Smooth muscle cell (in vitro differentiated cells): Measurements from ENCODE around the gene LEKR1. TPM values are rescaled to one million over a fixed set of nuclear protein-coding genes. Genes with fewer than 3 reads are reported as not detected.

Experiments used
- DNase-seq: peaks from one replicate; lab custom pipeline; 2025; ENCODE audit not compliant: unreplicated experiment; lab: John Stamatoyannopoulos, UW
- H2AFZ ChIP-seq: fragments of 200-600 bp; sonication (generic); 2 replicates; pipeline ENCODE4 v1.6.0; 2016; ENCODE audit warnings: antibody characterized with exemption, low read depth, mild to moderate bottlenecking
- H3F3A ChIP-seq: fragments of 200-600 bp; sonication (generic); 2 replicates; pipeline ENCODE4 v1.6.0; 2017; ENCODE audit warnings: antibody characterized with exemption, low read depth
- H3K27ac ChIP-seq: fragments of 200-600 bp; sonication (generic); 2 replicates; pipeline ENCODE4 v1.5.1; 2016; ENCODE audit warnings: low read depth, mild to moderate bottlenecking
- H3K27me3 ChIP-seq: fragments of 200-600 bp; sonication (generic); 2 replicates; pipeline ENCODE4 v1.6.1; 2016; ENCODE audit warnings: low read depth, mild to moderate bottlenecking
- H3K36me3 ChIP-seq: fragments of 200-600 bp; sonication (generic); 2 replicates; pipeline ENCODE4 v1.5.1; 2016; ENCODE audit warnings: low read depth
- H3K4me1 ChIP-seq: fragments of 200-600 bp; sonication (generic); 2 replicates; pipeline ENCODE4 v1.5.1; 2016; ENCODE audit warnings: low read depth
- H3K4me2 ChIP-seq: fragments of 200-600 bp; sonication (generic); 2 replicates; pipeline ENCODE4 v1.6.0; 2016; ENCODE audit warnings: mild to moderate bottlenecking
- H3K4me3 ChIP-seq: fragments of 200-600 bp; sonication (generic); 2 replicates; pipeline ENCODE4 v1.5.1; 2016; ENCODE audit warnings: mild to moderate bottlenecking
- H3K79me2 ChIP-seq: fragments of 200-600 bp; sonication (generic); 2 replicates; pipeline ENCODE4 v1.6.0; 2016; ENCODE audit warnings: low read depth, mild to moderate bottlenecking
- H3K9ac ChIP-seq: fragments of 200-600 bp; sonication (generic); 2 replicates; pipeline ENCODE4 v1.6.0; 2016; ENCODE audit warnings: low read depth
- H3K9me3 ChIP-seq: fragments of 200-600 bp; sonication (generic); replicated peaks from 2 replicates; pipeline ENCODE4 v1.5.1; 2016; ENCODE audit warnings: low read depth
- H4K20me1 ChIP-seq: fragments of 200-600 bp; sonication (generic); 2 replicates; pipeline ENCODE4 v1.6.0; 2016; ENCODE audit warnings: low read depth
- WGBS: methylation state at CpG from one replicate; pipeline ENCODE4 v1.1.7; 2016; ENCODE audit warnings: low lambda C conversion rate; 5-methylcytosine and 5-hydroxymethylcytosine counted together
- polyA plus RNA-seq: library from polyadenylated mRNA; unstranded; fragments of >200 nt; fragmentation: Nextera tagmentation; extraction: Ambion mirVana; gene quantifications from 2 replicates; pipeline ENCODE4 v1.2.1, GENCODE V29; 2016
- total RNA-seq: library from RNA; depleted of rRNA; stranded (reverse); fragments of >200 nt; gene quantifications from 2 replicates; pipeline ENCODE4 v1.2.3, GENCODE V29; 2014
- TF ChIP-seq, protein P1 (sequence below): fragments of 200-600 bp; sonication (generic); IDR thresholded peaks from 2 replicates; pipeline ENCODE4 v1.5.1; 2017; ENCODE audit warnings: borderline replicate concordance, mild to moderate bottlenecking, antibody characterized with exemption; ENCODE audit not compliant: insufficient read depth, poor library complexity, severe bottlenecking

Gene LEKR1
- total and polyA plus RNA-seq, 2 experiments from 2014 or later = 1.3 to 2.3 TPM

DNA sequence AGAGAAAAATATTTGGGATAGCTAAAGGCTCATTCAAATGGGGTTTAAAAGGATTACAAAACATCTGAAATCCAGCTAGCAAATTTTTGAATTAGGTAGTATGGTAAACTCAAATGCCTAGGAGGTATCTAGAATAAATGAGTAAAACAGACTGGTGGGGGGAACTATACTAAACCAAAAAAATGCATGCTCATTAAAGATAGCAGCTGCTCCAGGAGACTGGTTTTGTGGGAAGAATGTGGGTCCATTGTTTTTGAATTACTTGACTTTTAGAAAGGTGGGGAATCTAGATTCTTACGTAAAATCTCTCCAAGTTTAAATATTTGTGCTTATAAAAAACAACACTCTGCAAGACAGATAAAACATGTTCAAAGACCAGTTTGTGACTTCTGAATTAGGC, 73.8 kb downstream of the LEKR1 start:
- TF ChIP-seq, protein P1, sequence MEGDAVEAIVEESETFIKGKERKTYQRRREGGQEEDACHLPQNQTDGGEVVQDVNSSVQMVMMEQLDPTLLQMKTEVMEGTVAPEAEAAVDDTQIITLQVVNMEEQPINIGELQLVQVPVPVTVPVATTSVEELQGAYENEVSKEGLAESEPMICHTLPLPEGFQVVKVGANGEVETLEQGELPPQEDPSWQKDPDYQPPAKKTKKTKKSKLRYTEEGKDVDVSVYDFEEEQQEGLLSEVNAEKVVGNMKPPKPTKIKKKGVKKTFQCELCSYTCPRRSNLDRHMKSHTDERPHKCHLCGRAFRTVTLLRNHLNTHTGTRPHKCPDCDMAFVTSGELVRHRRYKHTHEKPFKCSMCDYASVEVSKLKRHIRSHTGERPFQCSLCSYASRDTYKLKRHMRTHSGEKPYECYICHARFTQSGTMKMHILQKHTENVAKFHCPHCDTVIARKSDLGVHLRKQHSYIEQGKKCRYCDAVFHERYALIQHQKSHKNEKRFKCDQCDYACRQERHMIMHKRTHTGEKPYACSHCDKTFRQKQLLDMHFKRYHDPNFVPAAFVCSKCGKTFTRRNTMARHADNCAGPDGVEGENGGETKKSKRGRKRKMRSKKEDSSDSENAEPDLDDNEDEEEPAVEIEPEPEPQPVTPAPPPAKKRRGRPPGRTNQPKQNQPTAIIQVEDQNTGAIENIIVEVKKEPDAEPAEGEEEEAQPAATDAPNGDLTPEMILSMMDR = no peak
- H3K4me1 ChIP-seq = no peaks in the 10 kb centered on the region
- DNase-seq = no peak
- H3K4me3 ChIP-seq = no peak overlapping the region
- H3F3A ChIP-seq = no peaks in the 10 kb centered on the region
- no peaks in the 10 kb centered on the region for H3K9me3 ChIP-seq
- no peaks in the 10 kb centered on the region for H3K27me3 ChIP-seq
- no peak overlapping the region for H3K9ac ChIP-seq
- H3K79me2 ChIP-seq = no peaks in the 10 kb centered on the region
- H3K27ac ChIP-seq = no peak overlapping the region
- WGBS = 78% methylated on average over 1 of the region's 1 CpG
- H4K20me1 ChIP-seq = no peaks in the 10 kb centered on the region
- no peak overlapping the region for H3K4me2 ChIP-seq
- no peak overlapping the region for H2AFZ ChIP-seq
- H3K36me3 ChIP-seq = no peaks in the 10 kb centered on the region

DNA sequence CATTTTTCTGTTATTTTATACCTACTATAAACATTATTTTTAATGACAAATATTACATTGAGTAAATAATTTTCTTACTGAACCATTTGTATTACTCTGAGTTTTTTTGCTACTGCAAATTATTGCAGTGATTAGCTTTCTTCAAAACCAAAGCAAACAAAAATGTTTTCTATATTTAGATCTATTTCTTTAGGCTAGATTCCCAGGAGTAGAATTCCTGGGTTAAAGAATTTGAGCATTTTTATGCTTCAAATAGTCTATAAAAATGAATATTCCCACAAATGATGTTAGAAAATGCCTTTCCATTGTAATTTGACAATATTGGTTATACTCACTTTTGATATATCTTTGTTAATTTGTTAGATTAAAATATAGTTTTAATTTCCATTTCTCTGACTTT, 76.8 kb downstream of the LEKR1 start:
- Histone ChIP-seq H3K36me3 (no peaks in the 10 kb centered on the region), H3F3A (no peaks in the 10 kb centered on the region), H3K27ac (no peak overlapping the region), H3K4me2 (no peak overlapping the region), H3K4me3 (no peak overlapping the region), H3K79me2 (no peaks in the 10 kb centered on the region), H4K20me1 (no peaks in the 10 kb centered on the region), H3K9ac (no peak overlapping the region), H3K27me3 (no peaks in the 10 kb centered on the region), H3K9me3 (no peaks in the 10 kb centered on the region), H3K4me1 (no peaks in the 10 kb centered on the region), H2AFZ (no peak overlapping the region)
- TF ChIP-seq, protein P1 = no peak
- DNase-seq = no peak

DNA sequence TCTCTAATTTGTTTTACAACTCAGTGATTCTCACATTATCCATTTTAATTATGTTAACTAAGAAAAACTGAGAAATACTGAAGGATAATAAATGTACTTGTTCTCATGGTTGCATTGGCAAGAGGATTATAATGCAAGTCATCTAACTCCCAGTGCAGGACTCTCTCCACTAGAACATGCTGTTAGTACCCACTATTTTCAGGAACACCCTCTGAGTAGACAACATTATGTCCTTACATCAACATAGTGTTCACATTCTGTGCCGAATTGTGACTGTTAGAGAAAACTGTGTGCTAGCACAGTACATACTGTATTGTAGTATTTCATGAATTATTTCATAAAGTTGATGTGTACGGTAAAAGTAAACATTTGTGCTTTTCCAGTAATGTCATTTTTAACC, 80.1 kb downstream of the LEKR1 start:
- no peak for DNase-seq
- Histone ChIP-seq H3K36me3 (no peaks in the 10 kb centered on the region), H3K4me3 (no peak overlapping the region), H3K27me3 (no peaks in the 10 kb centered on the region), H4K20me1 (no peaks in the 10 kb centered on the region), H3K9me3 (no peaks in the 10 kb centered on the region), H3K79me2 (no peaks in the 10 kb centered on the region), H3K4me2 (no peak overlapping the region), H2AFZ (no peak overlapping the region), H3K9ac (no peak overlapping the region), H3K27ac (no peak overlapping the region), H3F3A (no peaks in the 10 kb centered on the region), H3K4me1 (no peaks in the 10 kb centered on the region)
- TF ChIP-seq, protein P1 = no peak
- WGBS = 93% methylated on average over 2 of the region's 2 CpGs

DNA sequence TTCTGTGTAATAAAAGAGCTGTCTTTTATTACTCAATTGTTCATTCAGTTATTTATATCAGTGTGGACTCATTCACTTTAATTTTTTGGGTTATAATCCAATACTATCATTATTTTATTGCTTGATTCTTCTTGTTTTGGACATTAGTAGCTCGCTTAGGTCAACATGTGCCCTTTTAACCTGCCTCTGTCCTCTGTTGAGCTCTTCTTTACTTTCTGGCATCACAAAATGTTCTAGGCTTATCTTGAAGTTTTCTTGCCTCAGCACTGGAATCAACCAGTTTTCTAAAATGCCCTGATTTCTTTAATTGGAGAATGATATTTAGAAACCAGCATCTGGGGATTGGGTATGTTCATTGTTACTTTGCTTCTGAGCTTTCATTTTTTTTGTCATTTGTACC, 82.2 kb downstream of the LEKR1 start:
- no peak for DNase-seq

More for the DNA sequence above, 82.2 kb downstream of the LEKR1 start:
- H3K4me1 ChIP-seq = no peaks in the 10 kb centered on the region
- no peak overlapping the region for H3K27ac ChIP-seq
- H3F3A ChIP-seq = no peaks in the 10 kb centered on the region
- 93% methylated on average over 1 of the region's 1 CpG for WGBS
- H3K9me3 ChIP-seq = no peaks in the 10 kb centered on the region
- H3K27me3 ChIP-seq = no peaks in the 10 kb centered on the region
- H3K79me2 ChIP-seq = no peaks in the 10 kb centered on the region
- no peaks in the 10 kb centered on the region for H4K20me1 ChIP-seq
- no peaks in the 10 kb centered on the region for H3K36me3 ChIP-seq
- no peak overlapping the region for H2AFZ ChIP-seq
- H3K4me2 ChIP-seq = no peak overlapping the region
- no peak overlapping the region for H3K4me3 ChIP-seq
- TF ChIP-seq, protein P1 = no peak
- H3K9ac ChIP-seq = no peak overlapping the region
